Lung (tissue), 12 donors: ENCODE results near the gene TCFL5. TPM values are rescaled to one million over a fixed set of nuclear protein-coding genes. Genes with fewer than 3 reads are reported as not detected.

Experiments
- ATAC-seq: fragments of 200-7000 bp; cut with Tn5 transposase; one replicate; pipeline ENCODE4 v1.9.1; 2020; ENCODE audit warnings: moderate number of reproducible peaks; ENCODE audit not compliant: insufficient read depth, low FRiP score
- DNase-seq, 3 donors: peaks; one replicate each; pipeline ENCODE4 v3.0.0-alpha.2; 2013 to 2017
- H3K27ac ChIP-seq, 2 donors: one replicate each; pipeline ENCODE4 v1.5.1; 2013; ENCODE audit warnings: mild to moderate bottlenecking in 2 of 2, moderate library complexity in 2 of 2, control low read depth in 1 of 2, inconsistent platforms in 1 of 2, low read depth in 1 of 2, low read length in 1 of 2
- H3K27me3 ChIP-seq, 3 donors: one replicate each; pipeline ENCODE4 v1.5.1; 2013; ENCODE audit warnings: low read length in 2 of 3; ENCODE audit not compliant: control insufficient read depth in 3 of 3, insufficient read depth in 3 of 3
- H3K36me3 ChIP-seq, 4 donors: one replicate each; pipeline ENCODE4 v1.5.1; 2013; ENCODE audit warnings: low read length in 4 of 4, mild to moderate bottlenecking in 1 of 4, moderate library complexity in 1 of 4; ENCODE audit not compliant: control insufficient read depth in 4 of 4, insufficient read depth in 4 of 4
- H3K4me1 ChIP-seq, 5 donors: one replicate each; pipeline ENCODE4 v1.5.1; 2013; ENCODE audit warnings: low read length in 5 of 5, mild to moderate bottlenecking in 2 of 5, moderate library complexity in 1 of 5; ENCODE audit not compliant: control insufficient read depth in 5 of 5, insufficient read depth in 5 of 5
- H3K4me3 ChIP-seq: one replicate; pipeline ENCODE4 v1.5.1; 2013; ENCODE audit warnings: mild to moderate bottlenecking, control low read depth, moderate library complexity
- H3K9ac ChIP-seq, 2 donors: one replicate each; pipeline ENCODE4 v1.5.1; 2013; ENCODE audit warnings: low read length in 2 of 2, control low read depth in 1 of 2; ENCODE audit not compliant: insufficient read depth in 1 of 2
- H3K9me3 ChIP-seq, 4 donors: one replicate each; pipeline ENCODE4 v1.5.1; 2013; ENCODE audit warnings: low read length in 3 of 4, mild to moderate bottlenecking in 1 of 4, moderate library complexity in 1 of 4; ENCODE audit not compliant: control insufficient read depth in 4 of 4, insufficient read depth in 3 of 4
- CTCF ChIP-seq: IDR thresholded peaks from 2 replicates; pipeline ENCODE4 v1.5.1; 2012; ENCODE audit warnings: mild to moderate bottlenecking; ENCODE audit errors: control extremely low read depth, extremely low read depth
- WGBS, 2 donors: extraction: QIAGEN DNeasy Blood & Tissue Kit; methylation state at CpG; one replicate each; pipeline ENCODE4 v1.1.7; 2013; 5-methylcytosine and 5-hydroxymethylcytosine counted together
- polyA plus RNA-seq, 2 donors: library from polyadenylated mRNA; stranded (reverse); fragments of 200-250 nt; gene quantifications; one replicate each; pipeline ENCODE4 v1.2.1, GENCODE V29; 2013
- total RNA-seq, 2 donors: library from RNA; depleted of rRNA in 1 of 2; stranded (reverse); fragments of >200 nt in 1 of 2; gene quantifications; one replicate each; pipeline ENCODE4 v1.2.1, GENCODE V29; 2014 to 2021
- donor health status: control.
- donor health status: control.
- donor health status: Bipolar disorder and iron deficiency.
- donor health status: healthy.
- donor health status: DM: yes; HTN: yes; CAD: no.

The TCFL5 gene
- total and polyA plus RNA-seq, 4 donors = 3.8 to 8.6 (median 6.1) TPM

GRCh38 chr20:62897666-62898065 is 36.0 kb upstream of the TCFL5 start:
- no peak overlapping the region for H3K4me3 ChIP-seq
- 71 to 82% methylated on average over 11 of the region's 11 CpGs for WGBS, 2 donors
- peaks cover 16 to 32% (median 26%) of the 10 kb centered on the region in 4 donors for H3K36me3 ChIP-seq
- no peak overlapping the region for H3K27ac ChIP-seq
- peaks cover 0 to 2% (median 0%) of the 10 kb centered on the region in 4 donors for H3K9me3 ChIP-seq
- no peak overlapping the region for H3K9ac ChIP-seq
- no peak for TF ChIP-seq CTCF
- DNase-seq (no peak), ATAC-seq (no peak)
- peaks cover 0 to 16% (median 0%) of the 10 kb centered on the region in 5 donors for H3K4me1 ChIP-seq
- H3K27me3 ChIP-seq = no peaks in the 10 kb centered on the region

- TF ChIP-seq CTCF = no peak
- H3K27me3 ChIP-seq = no peaks in the 10 kb centered on the region
- no peak overlapping the region for H3K9ac ChIP-seq
- H3K4me3 ChIP-seq = no peak overlapping the region
- H3K36me3 ChIP-seq = peaks cover 26 to 39% (median 34%) of the 10 kb centered on the region in 4 donors
- no peak overlapping the region for H3K27ac ChIP-seq
- H3K4me1 ChIP-seq = peaks cover 0 to 16% (median 0%) of the 10 kb centered on the region in 5 donors
- 92 to 94% methylated on average over 16 of the region's 16 CpGs for WGBS, 2 donors
- H3K9me3 ChIP-seq = peaks cover 0 to 2% (median 0%) of the 10 kb centered on the region in 4 donors
- DNase-seq (no peak), ATAC-seq (no peak)
Measured at GRCh38 chr20:62896526-62896925, 34.9 kb upstream of the TCFL5 start.

GRCh38 chr20:62895539-62895938 is 33.9 kb upstream of the TCFL5 start:
- WGBS, 2 donors = 95 to 96% methylated on average over 9 of the region's 9 CpGs
- peaks cover 0 to 12% (median 0%) of the 10 kb centered on the region in 5 donors for H3K4me1 ChIP-seq
- H3K27me3 ChIP-seq = no peaks in the 10 kb centered on the region
- ATAC-seq (no peak), DNase-seq (no peak)
- H3K27ac ChIP-seq = no peak overlapping the region
- H3K9ac ChIP-seq = no peak overlapping the region
- H3K9me3 ChIP-seq = peaks cover 0 to 2% (median 0%) of the 10 kb centered on the region in 4 donors
- no peak overlapping the region for H3K4me3 ChIP-seq
- TF ChIP-seq CTCF = no peak
- peaks cover 35 to 44% (median 42%) of the 10 kb centered on the region in 4 donors for H3K36me3 ChIP-seq

- WGBS, 2 donors = 92 to 96% methylated on average over 14 of the region's 14 CpGs
- peaks cover 37 to 53% (median 47%) of the 10 kb centered on the region in 4 donors for H3K36me3 ChIP-seq
- DNase-seq (no peak), ATAC-seq (no peak)
- H3K9me3 ChIP-seq = peaks cover 0 to 2% (median 0%) of the 10 kb centered on the region in 4 donors
- H3K27me3 ChIP-seq = no peaks in the 10 kb centered on the region
- TF ChIP-seq CTCF = no peak
- H3K4me1 ChIP-seq = no peaks in the 10 kb centered on the region
- no peak overlapping the region for H3K27ac ChIP-seq
- H3K4me3 ChIP-seq = no peak overlapping the region
- no peak overlapping the region for H3K9ac ChIP-seq
Measured at GRCh38 chr20:62894261-62894660, 32.6 kb upstream of the TCFL5 start.
